ENCODE results near the gene GSTM4. TPM values are rescaled to one million over a fixed set of nuclear protein-coding genes. Genes with fewer than 3 reads are reported as not detected.

The GSTM4 gene
- total and polyA plus RNA-seq, 7 donors, result 31.4 to 73.1 (median 48.6) TPM

DNA sequence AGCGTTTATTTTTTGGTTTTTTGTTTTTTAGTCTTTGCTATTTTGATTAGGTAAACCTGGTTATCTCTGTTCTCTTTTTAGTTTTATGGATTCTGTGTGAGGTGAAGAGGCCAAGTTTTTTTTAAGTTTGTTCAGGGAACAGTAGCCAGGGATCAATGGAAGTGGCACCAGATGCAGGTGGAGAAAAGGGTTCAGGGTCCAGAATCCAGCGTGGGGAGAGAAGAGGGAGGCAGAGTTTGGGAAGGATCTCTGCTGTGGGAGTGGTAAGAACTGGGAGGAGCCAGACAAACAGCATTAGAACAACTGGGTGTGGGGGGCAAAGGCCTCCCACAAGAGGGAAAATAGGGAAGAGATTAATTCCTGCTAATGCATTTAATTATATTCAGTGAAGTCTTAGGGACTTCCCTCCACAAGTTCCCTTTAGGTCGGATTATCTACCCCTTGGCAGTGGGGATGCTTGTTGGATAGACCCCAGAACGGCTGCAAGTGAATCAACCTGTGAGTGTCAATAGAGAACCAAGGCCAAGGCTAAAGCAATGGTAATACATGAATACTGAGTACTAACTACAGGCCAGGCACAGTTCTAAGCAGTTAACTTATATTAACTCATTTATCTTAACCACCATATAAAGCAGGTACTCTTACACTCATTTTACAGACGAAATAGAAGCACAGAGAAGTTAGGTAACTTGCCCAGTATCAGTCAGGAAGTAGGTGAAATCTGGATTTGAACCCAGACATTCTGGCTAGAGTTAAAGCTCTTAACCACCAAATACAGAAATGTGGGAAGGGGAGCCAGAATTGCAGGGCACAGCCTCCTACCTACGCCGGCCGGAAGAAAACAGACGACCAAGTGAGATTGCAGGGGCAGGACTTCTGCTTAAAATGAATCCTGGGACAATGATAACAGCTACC is 37.0 kb upstream of the GSTM4 start:
- TF ChIP-seq EP300 (IDR thresholded peaks at IDR 0.05), result no peak
- TF ChIP-seq POLR2AphosphoS5 (IDR thresholded peaks at IDR 0.05), result no peak
- intact Hi-C loops (cut with DNase I), result loop anchor here (1.0 kb wide), 1 partner anchor 71 kb away; the partner anchor contains the start of gene GNAI3
- Histone ChIP-seq H3K4me1 (peaks cover 0 to 51% (median 34%) of the 10 kb centered on the region in 4 donors), H3K36me3 (no peaks in the 10 kb centered on the region), H3K27me3 (no peaks in the 10 kb centered on the region), H3K27ac (peak overlapping the region; percentile 75 to 83 (median 80)), H3K9me3 (no peaks in the 10 kb centered on the region), H3K4me3 (peak overlapping the region; percentile 41 to 73 (median 59))
- DNase-seq, result no peak
- 12 to 37% methylated on average over 9 of the region's 9 CpGs for WGBS, 2 donors

DNA sequence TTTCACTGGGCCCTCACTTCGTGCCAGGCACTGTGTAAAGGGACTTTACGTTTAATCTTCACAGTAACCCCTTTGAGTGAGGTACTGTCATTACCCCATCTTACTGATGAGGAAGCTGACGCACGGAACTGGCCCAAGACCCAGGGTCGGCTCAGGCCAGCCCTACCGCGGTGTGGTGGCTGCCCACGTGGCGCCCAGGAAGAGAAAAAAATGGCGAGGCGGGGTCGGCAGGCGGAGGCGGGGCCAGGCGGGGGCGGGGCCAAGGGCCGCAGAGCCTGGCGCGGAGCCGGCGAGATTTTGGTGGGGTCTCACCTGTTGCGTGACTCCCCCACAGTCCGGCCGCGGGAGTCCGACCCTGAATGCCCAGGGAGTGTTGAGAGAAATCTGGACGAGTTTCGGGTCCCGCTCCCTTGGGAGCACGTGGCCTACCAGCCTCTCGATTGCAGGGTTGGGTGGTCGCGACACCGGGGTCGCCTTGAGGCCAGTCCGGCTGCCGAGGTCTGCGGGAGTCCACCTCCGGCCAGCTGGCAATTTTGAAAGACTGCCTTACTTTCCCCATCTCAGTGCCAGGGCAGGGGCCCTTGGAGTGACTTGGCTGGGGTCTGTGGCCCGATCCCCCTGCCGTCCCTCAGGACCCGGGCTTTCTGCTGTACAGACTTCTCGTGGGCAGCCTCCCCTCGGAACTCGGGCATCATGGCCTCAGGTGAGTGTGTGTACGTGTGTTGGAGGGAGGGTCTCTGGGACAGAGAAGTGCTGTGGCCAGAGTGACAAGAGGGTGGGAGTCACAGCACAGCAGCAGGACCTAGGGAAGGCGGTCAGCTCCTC is 36.1 kb upstream of the GSTM4 start, which contains the start of the genes AMPD2 and GNAT2:
AMPD2 (plus strand) TSS at position 262 of the 825 bp plus-strand sequence. CDS start 1,339 bp downstream, outside the sequence.
GNAT2 (minus strand) TSS at position 41 of the 825 bp plus-strand sequence. CDS start 6,746 bp downstream, outside the sequence.
- H3K9me3 ChIP-seq, result no peaks in the 10 kb centered on the region
- no peaks in the 10 kb centered on the region for H3K36me3 ChIP-seq
- 0 to 1% methylated on average over 47 of the region's 47 CpGs for WGBS, 2 donors
- peaks cover 0 to 58% (median 42%) of the 10 kb centered on the region in 4 donors for H3K4me1 ChIP-seq
- peak within 1 kb of the TSS; percentile 41 to 73 (median 59) for H3K4me3 ChIP-seq
- peak within 1 kb of the TSS; percentile 75 to 83 (median 80) for H3K27ac ChIP-seq
- no peaks in the 10 kb centered on the region for H3K27me3 ChIP-seq
- DNase-seq, result peak; percentile 90
- TF ChIP-seq POLR2AphosphoS5 (IDR thresholded peaks at IDR 0.05), result peak in 3 of 4 donors; percentile 47 to 59 (median 57)
- TF ChIP-seq, protein P1, sequence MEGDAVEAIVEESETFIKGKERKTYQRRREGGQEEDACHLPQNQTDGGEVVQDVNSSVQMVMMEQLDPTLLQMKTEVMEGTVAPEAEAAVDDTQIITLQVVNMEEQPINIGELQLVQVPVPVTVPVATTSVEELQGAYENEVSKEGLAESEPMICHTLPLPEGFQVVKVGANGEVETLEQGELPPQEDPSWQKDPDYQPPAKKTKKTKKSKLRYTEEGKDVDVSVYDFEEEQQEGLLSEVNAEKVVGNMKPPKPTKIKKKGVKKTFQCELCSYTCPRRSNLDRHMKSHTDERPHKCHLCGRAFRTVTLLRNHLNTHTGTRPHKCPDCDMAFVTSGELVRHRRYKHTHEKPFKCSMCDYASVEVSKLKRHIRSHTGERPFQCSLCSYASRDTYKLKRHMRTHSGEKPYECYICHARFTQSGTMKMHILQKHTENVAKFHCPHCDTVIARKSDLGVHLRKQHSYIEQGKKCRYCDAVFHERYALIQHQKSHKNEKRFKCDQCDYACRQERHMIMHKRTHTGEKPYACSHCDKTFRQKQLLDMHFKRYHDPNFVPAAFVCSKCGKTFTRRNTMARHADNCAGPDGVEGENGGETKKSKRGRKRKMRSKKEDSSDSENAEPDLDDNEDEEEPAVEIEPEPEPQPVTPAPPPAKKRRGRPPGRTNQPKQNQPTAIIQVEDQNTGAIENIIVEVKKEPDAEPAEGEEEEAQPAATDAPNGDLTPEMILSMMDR (IDR thresholded peaks at IDR 0.05), result no peak
- intact Hi-C loops (cut with DNase I), result loop anchor here (1.0 kb wide), 1 partner anchor 71 kb away; the partner anchor contains the start of gene GNAI3

DNA sequence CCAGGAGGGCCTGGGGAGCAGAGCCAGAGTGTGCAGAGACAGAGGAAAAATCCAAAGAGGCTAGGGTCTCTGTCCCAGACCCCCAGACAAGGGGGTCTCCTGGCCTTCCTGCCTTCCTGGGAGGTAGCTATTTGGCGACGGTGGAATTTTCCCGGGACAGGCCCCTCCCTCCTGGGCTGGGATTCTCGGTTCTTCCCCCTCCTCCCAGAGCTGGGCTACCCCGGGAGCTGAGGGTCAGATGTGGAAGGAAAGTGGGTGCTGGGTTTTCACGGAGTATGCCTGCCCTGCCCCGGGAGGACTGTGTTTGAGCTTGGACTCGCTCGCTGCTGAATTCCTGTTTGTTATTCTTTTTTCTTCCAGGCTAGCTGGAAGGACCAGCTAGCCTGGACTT is 35.5 kb upstream of the GSTM4 start:
- intact Hi-C loops (cut with DNase I), result no loop called here
- Histone ChIP-seq H3K4me1 (peaks cover 0 to 60% (median 45%) of the 10 kb centered on the region in 4 donors), H3K9me3 (no peaks in the 10 kb centered on the region), H3K27ac (peak overlapping the region; percentile 75 to 83 (median 80)), H3K36me3 (no peaks in the 10 kb centered on the region), H3K27me3 (no peaks in the 10 kb centered on the region), H3K4me3 (peak overlapping the region; percentile 41 to 73 (median 59))
- 0% methylated on average over 9 of the region's 9 CpGs for WGBS, 2 donors
- TF ChIP-seq, protein P1 (IDR thresholded peaks at IDR 0.05), result no peak
- TF ChIP-seq POLR2A (IDR thresholded peaks at IDR 0.05) (no peak), EP300 (IDR thresholded peaks at IDR 0.05) (no peak), POLR2AphosphoS5 (IDR thresholded peaks at IDR 0.05) (no peak)
- peak; percentile 77 for DNase-seq

DNA sequence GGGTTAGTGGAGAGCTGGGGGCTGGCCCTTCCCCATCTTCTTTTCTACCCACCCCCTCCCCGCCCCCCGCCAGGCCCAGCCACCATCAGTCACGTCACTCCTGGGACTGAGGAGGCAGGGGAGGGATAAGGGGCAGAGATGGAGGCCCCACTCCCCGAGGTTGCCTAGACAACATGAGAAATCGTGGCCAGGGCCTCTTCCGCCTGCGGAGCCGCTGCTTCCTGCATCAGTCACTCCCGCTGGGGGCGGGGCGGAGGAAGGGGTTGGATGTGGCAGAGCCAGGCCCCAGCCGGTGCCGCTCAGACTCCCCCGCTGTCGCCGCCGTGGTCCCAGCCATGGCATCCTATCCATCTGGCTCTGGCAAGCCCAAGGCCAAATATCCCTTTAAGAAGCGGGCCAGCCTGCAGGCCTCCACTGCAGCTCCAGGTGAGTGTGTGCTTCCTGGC is 35.0 kb upstream of the GSTM4 start:
- peak; percentile 95 for DNase-seq
- Histone ChIP-seq H3K9me3 (no peaks in the 10 kb centered on the region), H3K27ac (peak overlapping the region; percentile 75 to 83 (median 80)), H3K4me1 (peaks cover 0 to 60% (median 45%) of the 10 kb centered on the region in 4 donors), H3K27me3 (no peaks in the 10 kb centered on the region), H3K4me3 (peak overlapping the region; percentile 41 to 73 (median 59)), H3K36me3 (no peaks in the 10 kb centered on the region)
- 1% methylated on average over 18 of the region's 18 CpGs for WGBS, 2 donors
- TF ChIP-seq, protein P1 (IDR thresholded peaks at IDR 0.05), result no peak
- TF ChIP-seq POLR2A (IDR thresholded peaks at IDR 0.05) (no peak), POLR2AphosphoS5 (IDR thresholded peaks at IDR 0.05) (peak in 2 of 4 donors; percentile 43 to 69), EP300 (IDR thresholded peaks at IDR 0.05) (no peak)
- intact Hi-C loops (cut with DNase I), result no loop called here
